HFF-Myc (cell line): ENCODE measurements around the gene CACNA2D4.

Experiments used
- DNase-seq: peaks from one replicate; pipeline ENCODE4 v3.0.0-alpha.2; 2011; ENCODE audit warnings: low read depth; ENCODE audit errors: extremely low read depth
- H3K4me3 ChIP-seq: replicated peaks from 2 replicates; pipeline ENCODE4 v1.5.1; 2011; ENCODE audit warnings: low read depth, mild to moderate bottlenecking, control low read depth, low read length
- TF ChIP-seq, protein P1 (sequence below): IDR thresholded peaks from 2 replicates; pipeline ENCODE4 v1.5.1; 2012; ENCODE audit warnings: mild to moderate bottlenecking, low read depth, low read length, control low read depth; ENCODE audit errors: missing control alignments

Gene CACNA2D4

DNA sequence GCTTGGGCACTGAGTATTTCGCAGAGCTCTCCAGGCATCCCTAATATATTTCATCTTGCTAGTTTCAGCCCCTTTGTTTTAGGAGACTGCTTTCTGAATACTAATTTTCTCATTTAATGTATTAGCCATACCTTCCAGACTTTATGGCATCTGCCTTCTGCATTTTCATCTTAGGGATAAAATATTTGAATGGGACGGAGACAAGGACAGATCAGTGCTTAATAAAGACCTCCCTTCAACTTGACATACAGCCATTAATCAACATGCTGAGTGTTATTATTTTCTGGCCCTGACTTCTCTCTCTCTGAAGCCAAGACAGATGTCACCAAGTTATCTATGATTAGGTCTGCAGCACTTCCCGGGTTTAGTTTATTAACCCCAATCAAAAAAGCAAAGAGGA lies 42.4 kb downstream of the CACNA2D4 start:
- DNase-seq, result no peak
- H3K4me3 ChIP-seq, result no peak overlapping the region
- TF ChIP-seq, protein P1, sequence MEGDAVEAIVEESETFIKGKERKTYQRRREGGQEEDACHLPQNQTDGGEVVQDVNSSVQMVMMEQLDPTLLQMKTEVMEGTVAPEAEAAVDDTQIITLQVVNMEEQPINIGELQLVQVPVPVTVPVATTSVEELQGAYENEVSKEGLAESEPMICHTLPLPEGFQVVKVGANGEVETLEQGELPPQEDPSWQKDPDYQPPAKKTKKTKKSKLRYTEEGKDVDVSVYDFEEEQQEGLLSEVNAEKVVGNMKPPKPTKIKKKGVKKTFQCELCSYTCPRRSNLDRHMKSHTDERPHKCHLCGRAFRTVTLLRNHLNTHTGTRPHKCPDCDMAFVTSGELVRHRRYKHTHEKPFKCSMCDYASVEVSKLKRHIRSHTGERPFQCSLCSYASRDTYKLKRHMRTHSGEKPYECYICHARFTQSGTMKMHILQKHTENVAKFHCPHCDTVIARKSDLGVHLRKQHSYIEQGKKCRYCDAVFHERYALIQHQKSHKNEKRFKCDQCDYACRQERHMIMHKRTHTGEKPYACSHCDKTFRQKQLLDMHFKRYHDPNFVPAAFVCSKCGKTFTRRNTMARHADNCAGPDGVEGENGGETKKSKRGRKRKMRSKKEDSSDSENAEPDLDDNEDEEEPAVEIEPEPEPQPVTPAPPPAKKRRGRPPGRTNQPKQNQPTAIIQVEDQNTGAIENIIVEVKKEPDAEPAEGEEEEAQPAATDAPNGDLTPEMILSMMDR, result no peak

DNA sequence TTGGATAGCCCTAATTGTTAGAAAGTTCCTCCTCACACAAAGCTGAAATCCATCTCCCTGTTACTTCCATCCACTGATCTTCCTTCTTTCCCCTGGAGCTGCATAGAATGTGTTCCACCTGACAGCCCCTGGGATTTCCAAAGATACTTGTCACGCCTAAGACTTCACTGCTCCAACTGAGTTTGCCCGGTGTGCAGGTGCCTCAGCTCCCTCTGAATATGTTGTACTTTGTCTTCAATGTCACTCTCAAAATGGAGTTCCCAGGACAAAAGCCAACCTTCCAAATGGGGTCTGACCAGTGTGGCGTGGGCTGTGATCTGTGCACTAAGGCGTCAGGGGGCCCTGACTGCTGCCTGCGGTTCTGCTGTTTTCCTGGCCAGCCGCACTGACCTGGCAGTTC lies 42.8 kb downstream of the CACNA2D4 start:
- TF ChIP-seq, protein P1, result no peak
- no peak overlapping the region for H3K4me3 ChIP-seq
- no peak for DNase-seq

DNA sequence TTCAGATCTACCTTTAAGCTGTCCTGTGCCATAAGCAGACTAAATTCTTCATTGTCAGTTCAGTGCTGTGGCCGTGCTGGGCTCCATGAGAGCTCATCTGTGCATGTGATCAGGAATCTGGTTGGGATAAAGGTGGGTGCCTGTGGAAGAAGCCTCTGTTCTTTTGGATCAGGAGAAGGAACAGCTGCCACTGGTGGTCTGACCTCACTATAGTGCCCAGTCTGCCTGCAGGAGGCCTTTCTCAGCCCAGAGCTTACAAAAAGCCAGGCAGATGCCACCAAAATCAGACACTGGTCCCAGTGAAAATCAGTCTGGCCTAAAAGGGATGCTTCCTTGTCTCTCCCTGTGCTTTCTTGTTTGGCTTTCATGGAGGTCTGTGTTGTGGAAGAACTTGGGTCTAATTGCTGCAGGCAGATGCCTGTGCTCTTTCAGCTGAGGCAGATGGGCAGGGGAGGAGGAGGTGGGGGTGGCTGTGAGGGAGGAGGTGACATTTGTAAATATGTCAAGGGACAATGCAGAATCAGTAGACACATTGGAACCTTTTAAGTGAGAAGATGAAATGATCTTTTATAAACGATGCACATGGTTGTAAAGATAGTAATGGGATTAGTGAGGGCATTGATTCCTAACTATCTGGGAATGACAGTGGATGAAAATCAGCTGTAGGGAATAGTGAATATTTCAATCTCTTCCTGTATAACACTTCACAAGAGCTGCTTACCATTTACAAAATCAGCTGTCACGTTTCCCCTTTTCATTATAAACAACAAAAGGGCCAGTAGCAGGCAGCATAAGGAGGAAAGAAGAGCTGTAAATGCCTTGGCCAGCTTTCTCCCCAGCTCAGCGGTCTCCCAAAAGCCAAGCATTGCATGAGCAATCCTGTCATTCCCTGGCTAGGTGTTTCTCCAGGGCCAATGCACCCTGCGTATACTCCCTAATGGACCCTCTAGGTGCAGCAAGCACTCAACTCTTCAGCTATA lies 44.6 kb downstream of the CACNA2D4 start:
- TF ChIP-seq, protein P1, result no peak
- H3K4me3 ChIP-seq, result no peak overlapping the region
- DNase-seq, result no peak

DNA sequence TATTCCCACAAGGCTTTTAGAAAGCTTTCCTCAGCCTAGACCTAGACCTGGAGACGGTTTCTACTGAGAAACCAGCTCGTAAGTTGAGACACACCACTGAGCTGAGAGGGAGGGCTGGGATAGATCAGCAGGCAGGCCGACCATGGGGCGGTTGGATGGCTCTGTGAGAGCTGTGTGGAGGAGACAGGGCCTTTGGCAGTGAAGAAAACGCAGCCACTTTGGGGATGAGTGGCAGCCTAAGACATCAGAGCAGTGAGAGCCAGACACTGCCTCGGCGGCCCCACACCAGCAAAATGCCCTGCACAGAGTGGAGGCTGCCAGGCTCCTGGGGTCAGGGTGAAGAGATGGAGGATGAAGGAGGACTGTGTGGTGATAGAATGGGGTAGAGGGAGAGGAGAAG lies 46.0 kb downstream of the CACNA2D4 start:
- H3K4me3 ChIP-seq, result no peak overlapping the region
- DNase-seq, result no peak
- TF ChIP-seq, protein P1, result no peak

DNA sequence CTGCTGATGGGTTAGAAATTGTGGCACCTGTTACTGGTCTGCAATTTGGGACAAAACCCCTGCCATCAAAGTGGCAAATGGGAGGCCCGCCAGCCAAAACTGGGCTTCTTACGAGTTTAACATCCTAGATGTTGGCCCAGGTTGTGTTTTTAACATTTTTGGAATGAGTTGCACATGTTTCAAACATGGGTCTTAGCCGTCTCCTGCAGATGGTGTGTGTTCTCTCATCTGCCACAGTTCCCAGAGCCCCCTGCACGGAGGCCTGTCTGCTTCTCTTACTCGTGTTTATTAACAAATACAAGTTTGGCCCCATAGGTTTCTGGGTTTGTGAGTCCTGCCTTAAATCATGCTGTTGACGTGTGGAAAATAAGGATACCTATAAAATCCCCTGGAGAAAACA lies 46.5 kb downstream of the CACNA2D4 start:
- TF ChIP-seq, protein P1, result no peak
- DNase-seq, result no peak
- no peak overlapping the region for H3K4me3 ChIP-seq

DNA sequence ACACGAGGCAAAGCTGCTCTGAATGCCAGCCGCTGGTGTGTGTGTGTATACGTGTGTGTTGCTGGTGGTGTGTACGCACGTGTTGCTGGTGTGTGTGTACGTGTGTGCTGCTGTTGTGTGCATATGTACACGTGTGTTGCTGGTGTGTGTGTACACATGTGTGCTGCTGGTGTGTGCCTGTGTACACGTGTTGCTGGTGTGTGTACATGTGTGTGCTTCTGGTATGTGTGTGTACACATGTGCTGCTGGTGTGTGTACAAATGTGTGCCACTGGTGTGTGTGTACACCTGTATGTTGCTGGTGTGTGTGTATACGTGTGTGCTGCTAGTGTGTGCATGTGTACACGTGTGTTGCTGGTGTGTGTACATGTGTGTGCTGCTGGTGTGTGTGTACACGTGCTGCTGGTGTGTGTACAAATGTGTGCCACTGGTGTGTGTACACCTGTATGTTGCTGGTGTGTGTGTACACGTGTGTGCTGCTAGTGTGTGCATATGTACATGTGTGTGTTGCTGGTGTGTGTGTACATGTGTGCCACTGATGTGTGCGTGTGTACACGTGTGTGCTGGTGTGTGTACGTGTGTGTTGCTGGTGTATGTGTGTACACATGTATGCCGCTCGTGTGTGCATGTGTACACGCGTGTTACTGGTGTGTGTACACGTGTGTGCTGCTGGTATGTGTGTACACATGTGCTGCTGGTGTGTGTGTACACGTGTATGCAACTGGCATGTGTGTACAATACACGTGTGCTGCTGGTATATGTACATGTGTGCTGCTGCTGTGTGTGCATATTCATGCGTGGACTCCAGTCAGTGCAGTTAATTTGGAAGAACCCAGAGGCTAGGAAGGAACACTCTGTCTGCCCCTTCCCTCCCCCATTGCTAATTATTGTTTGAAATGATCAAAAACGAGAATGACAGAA lies 47.2 kb downstream of the CACNA2D4 start:
- DNase-seq, result no peak
- no peak overlapping the region for H3K4me3 ChIP-seq
- TF ChIP-seq, protein P1, result no peak
